T-cell (primary cell): ENCODE data around the gene HGS. TPM values are rescaled to one million over a fixed set of nuclear protein-coding genes. Genes with fewer than 3 reads are reported as not detected.

Experiments used
- ATAC-seq, 4 experiments: fragments of 200-7000 bp in 3 of 4; fragments of 150-1000 bp in 1 of 4; cut with Tn5 transposase; replicated peaks in 1 of 4; 1 replicate in 3 of 4; 2 replicates in 1 of 4; pipeline ENCODE4 v1.10.0; 2021; ENCODE audit warnings: moderate library complexity in 3 of 4, mild to moderate bottlenecking in 2 of 4, moderate number of reproducible peaks in 1 of 4
- CTCF ChIA-PET, 2 donors: fragments of 300-600 bp; sonication (Branson Sonifier 250); formaldehyde crosslinking; loops; one replicate each; lab custom pipeline; 2022; ENCODE audit warnings: antibody characterized with exemption in 2 of 2; lab: Charles Lee
- POLR2A ChIA-PET, 2 donors: fragments of 300-600 bp; sonication (Branson Sonifier 250); formaldehyde crosslinking; loops; one replicate each; lab custom pipeline; 2022; ENCODE audit warnings: antibody characterized with exemption in 2 of 2; lab: Charles Lee
- DNase-seq, 35 experiments: peaks; one replicate each; pipeline versions ENCODE4 v3.0.0 to v3.0.0-alpha.2; 2013 to 2023
- H3K27ac ChIP-seq: one replicate; pipeline ENCODE4 v1.5.1; 2013; ENCODE audit warnings: low read length
- H3K27me3 ChIP-seq, 2 experiments: replicated peaks in 1 of 2; 1 replicate in 1 of 2; 2 replicates in 1 of 2; pipeline versions ENCODE4 v1.6.1 to v1.7.0; 2013; ENCODE audit warnings: low read length in 1 of 2, mixed read lengths in 1 of 2; ENCODE audit not compliant: control insufficient read depth in 2 of 2, insufficient read depth in 2 of 2; ENCODE audit errors: extremely low read depth in 1 of 2
- H3K36me3 ChIP-seq, 2 donors: 1 replicate in 1 of 2; 2 replicates in 1 of 2; pipeline versions ENCODE4 v1.6.1 to v1.7.0; 2013; ENCODE audit warnings: low read length in 1 of 2; ENCODE audit not compliant: control insufficient read depth in 2 of 2, insufficient read depth in 1 of 2; ENCODE audit errors: extremely low read depth in 1 of 2
- H3K4me1 ChIP-seq, 2 experiments: 1 replicate in 1 of 2; 2 replicates in 1 of 2; pipeline versions ENCODE4 v1.6.1 to v1.7.0; 2013; ENCODE audit warnings: low read length in 2 of 2, mixed read lengths in 1 of 2; ENCODE audit not compliant: insufficient read depth in 2 of 2, control insufficient read depth in 1 of 2; ENCODE audit errors: extremely low read depth in 1 of 2
- H3K4me3 ChIP-seq, 2 donors: 1 replicate in 1 of 2; 2 replicates in 1 of 2; pipeline versions ENCODE4 v1.5.1 to v1.7.0; 2013; ENCODE audit warnings: mild to moderate bottlenecking in 2 of 2, low read length in 1 of 2, moderate library complexity in 1 of 2; ENCODE audit not compliant: control insufficient read depth in 1 of 2; ENCODE audit errors: extremely low read depth in 1 of 2
- H3K9me3 ChIP-seq: 2 replicates; pipeline ENCODE4 v1.7.0; 2013
- H3K27ac Mint-ChIP-seq, 2 donors: one replicate each; pipeline ENCODE4 v1.8.0; 2020 to 2021; ENCODE audit warnings: mild to moderate bottlenecking in 2 of 2, mixed read lengths in 2 of 2
- H3K27me3 Mint-ChIP-seq, 2 donors: one replicate each; pipeline ENCODE4 v1.8.0; 2021 to 2022; ENCODE audit warnings: mixed read lengths in 2 of 2
- H3K36me3 Mint-ChIP-seq: one replicate; pipeline ENCODE4 v1.8.0; 2021; ENCODE audit warnings: mixed read lengths
- H3K4me1 Mint-ChIP-seq, 3 donors: one replicate each; pipeline ENCODE4 v1.8.0; 2020 to 2022; ENCODE audit warnings: mixed read lengths in 3 of 3, mild to moderate bottlenecking in 1 of 3
- H3K4me3 Mint-ChIP-seq, 3 donors: one replicate each; pipeline ENCODE4 v1.8.0; 2020 to 2022; ENCODE audit warnings: mild to moderate bottlenecking in 3 of 3, mixed read lengths in 3 of 3, moderate library complexity in 3 of 3
- H3K9me3 Mint-ChIP-seq, 3 donors: one replicate each; pipeline ENCODE4 v1.8.0; 2020 to 2022; ENCODE audit warnings: mixed read lengths in 3 of 3
- WGBS: methylation state at CpG from one replicate; pipeline ENCODE4 v1.1.5; 2013; ENCODE audit warnings: missing lambda C conversion rate; ENCODE audit not compliant: insufficient coverage; 5-methylcytosine and 5-hydroxymethylcytosine counted together
- total RNA-seq, 35 experiments: library from RNA in 6 of 35; stranded (reverse) in 6 of 35; fragments of 120-200 nt in 1 of 35; gene quantifications; one replicate each; pipeline versions ENCODE4 v1.2.1 to v1.2.4 and lab custom pipeline; 2013 to 2026

The HGS gene
- total RNA-seq, 5 donors from 2014 or later (not counting 1 experiment from before 2014, with no cell fraction given): 114 to 205 (median 181) TPM

DNA sequence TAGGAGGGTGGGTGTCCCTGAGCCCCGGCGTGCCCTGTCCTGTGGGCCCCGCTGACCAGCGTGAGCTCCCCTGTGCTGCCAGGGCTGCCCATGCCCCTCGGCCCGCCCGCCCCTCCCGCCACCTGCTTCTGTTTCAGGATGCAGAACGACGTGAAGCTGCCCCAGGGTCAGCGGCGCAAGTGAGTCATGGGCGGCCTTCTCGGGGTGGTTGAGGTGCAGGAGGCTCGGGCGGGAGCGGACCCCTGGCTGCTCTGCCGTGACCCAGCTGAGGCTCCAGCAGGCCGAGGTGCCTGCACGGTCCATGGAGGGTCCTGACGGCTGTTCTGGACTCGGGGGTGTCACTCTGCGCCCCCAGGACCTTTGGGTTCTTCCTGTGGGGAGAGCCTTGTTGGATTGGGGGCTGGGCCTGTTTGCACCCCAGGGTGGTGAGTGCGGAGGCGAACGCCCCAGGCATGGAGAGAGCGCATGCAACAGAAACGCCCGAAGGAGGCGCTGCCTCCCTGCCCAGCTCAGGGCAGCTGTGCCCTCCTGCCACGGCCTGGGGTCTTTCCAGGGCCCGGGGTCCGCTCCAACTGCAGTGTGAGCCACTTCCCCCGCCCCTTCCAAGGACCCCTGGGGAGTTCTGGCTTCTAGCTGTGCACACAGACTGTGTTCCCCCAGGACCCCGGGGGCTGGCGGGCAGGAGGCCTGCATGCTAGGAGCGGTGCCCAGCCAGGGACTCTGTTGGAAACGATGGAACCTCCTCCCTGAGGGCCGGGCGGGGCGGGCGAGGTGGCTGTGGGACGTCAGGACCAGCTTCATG lies 32.3 kb downstream of the HGS start:
- CTCF ChIA-PET: no interaction called here

DNA sequence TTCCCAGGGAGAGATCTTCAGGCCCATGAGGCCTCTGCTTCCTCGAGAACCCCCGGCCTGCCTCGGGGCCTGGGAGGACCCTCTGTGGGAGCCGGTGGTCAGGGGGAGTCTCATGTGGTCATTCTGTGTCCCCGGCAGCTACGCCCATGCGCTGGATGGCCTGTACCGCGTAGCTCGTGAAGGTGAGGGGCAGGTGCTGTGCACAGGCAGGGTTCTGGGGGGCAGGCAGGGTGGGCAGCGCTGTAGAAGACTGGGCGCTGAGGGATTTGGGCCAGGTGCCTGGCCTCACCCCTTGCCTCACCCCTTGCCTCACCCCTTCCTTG lies 32.8 kb downstream of the HGS start:
- ChIA-PET CTCF (no interaction called here), POLR2A (interaction anchor here in 1 of 2 donors (0.6 kb wide), 1 partner anchor 20 kb away, joined by 3 read pairs; no protein-coding TSS in a partner anchor)
- WGBS: 93% methylated on average over 10 of the region's 12 CpGs
- Histone ChIP-seq H3K4me3 (no peak overlapping the region), H3K4me1 (peaks cover 7 to 18% of the 10 kb centered on the region in 2 experiments), H3K27ac (no peak overlapping the region), H3K36me3 (no peaks in the 10 kb centered on the region), H3K9me3 (no peaks in the 10 kb centered on the region), H3K27me3 (no peaks in the 10 kb centered on the region)
- Mint-ChIP-seq H3K36me3 (no peaks in the 10 kb centered on the region), H3K27ac (no peak overlapping the region), H3K4me1 (peaks cover 5 to 7% (median 6%) of the 10 kb centered on the region in 3 donors), H3K27me3 (no peaks in the 10 kb centered on the region), H3K4me3 (no peak overlapping the region), H3K9me3 (no peaks in the 10 kb centered on the region)
- DNase-seq (no peak), ATAC-seq (no peak)

More for the DNA sequence above, 32.3 kb downstream of the HGS start:
- no peak overlapping the region for H3K27ac Mint-ChIP-seq
- peaks cover 0 to 2% of the 10 kb centered on the region in 2 experiments for H3K27me3 ChIP-seq
- ATAC-seq (no peak), DNase-seq (no peak)
- peaks cover 7 to 12% (median 9%) of the 10 kb centered on the region in 3 donors for H3K4me1 Mint-ChIP-seq
- no peaks in the 10 kb centered on the region for H3K9me3 ChIP-seq
- POLR2A ChIA-PET: interaction anchor here in 1 of 2 donors (0.6 kb wide), 1 partner anchor 20 kb away, joined by 3 read pairs; no protein-coding TSS in a partner anchor
- 94% methylated on average over 39 of the region's 43 CpGs for WGBS
- peaks cover 11 to 24% of the 10 kb centered on the region in 2 experiments for H3K4me1 ChIP-seq
- H3K4me3 ChIP-seq: no peak overlapping the region
- H3K36me3 Mint-ChIP-seq: no peaks in the 10 kb centered on the region
- no peak overlapping the region for H3K27ac ChIP-seq
- no peak overlapping the region for H3K4me3 Mint-ChIP-seq
- H3K36me3 ChIP-seq: no peaks in the 10 kb centered on the region
- H3K27me3 Mint-ChIP-seq: no peaks in the 10 kb centered on the region
- H3K9me3 Mint-ChIP-seq: no peaks in the 10 kb centered on the region

DNA sequence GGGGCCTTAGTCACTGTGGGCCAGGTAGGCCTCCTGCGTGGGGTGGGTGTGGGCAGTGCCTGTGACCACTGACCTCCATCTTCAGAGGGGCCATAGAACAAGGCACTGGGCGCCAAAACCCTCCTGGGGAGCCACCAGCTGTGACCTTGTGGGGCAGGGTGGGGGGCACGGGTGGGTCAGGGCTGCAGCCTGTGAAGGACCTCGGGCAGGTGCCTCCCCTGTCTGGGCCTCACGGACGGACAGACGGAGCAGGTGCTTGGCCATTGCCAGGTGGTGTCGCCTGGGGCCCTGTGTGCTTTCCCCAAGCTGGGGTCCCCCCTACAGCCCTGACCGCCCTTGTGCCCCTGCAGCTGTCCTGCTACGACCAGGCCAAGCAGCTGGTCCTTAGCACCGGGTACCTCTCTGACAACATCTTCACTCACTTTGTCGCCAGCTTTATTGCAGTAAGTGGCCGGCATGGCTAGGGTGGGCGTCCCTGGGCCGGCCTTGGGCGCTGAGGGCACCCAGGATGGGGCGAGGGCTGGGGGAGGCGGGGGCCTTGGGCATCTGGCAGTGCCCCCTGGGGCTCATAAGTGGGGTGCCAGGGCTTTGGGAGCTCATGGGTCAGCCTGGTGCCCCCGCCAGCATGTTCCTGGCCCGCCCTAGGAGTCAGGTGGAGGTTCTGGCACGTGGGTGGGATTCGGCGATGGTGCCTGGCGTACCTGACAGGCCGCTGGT lies 33.4 kb downstream of the HGS start:
- no peak overlapping the region for H3K27ac Mint-ChIP-seq
- CTCF ChIA-PET: no interaction called here
- H3K9me3 ChIP-seq: no peaks in the 10 kb centered on the region
- H3K9me3 Mint-ChIP-seq: no peaks in the 10 kb centered on the region
- no peak overlapping the region for H3K4me3 ChIP-seq
- H3K36me3 Mint-ChIP-seq: no peaks in the 10 kb centered on the region
- peaks cover 0 to under 1% of the 10 kb centered on the region in 2 experiments for H3K27me3 ChIP-seq
- 95% methylated on average over 24 of the region's 25 CpGs for WGBS
- DNase-seq (no peak), ATAC-seq (no peak)
- H3K36me3 ChIP-seq: no peaks in the 10 kb centered on the region
- H3K27ac ChIP-seq: no peak overlapping the region
- H3K4me3 Mint-ChIP-seq: no peak overlapping the region
- POLR2A ChIA-PET: no interaction called here
- H3K4me1 Mint-ChIP-seq: peaks cover 5 to 6% (median 6%) of the 10 kb centered on the region in 3 donors
- H3K27me3 Mint-ChIP-seq: no peaks in the 10 kb centered on the region
- peaks cover 7 to 18% of the 10 kb centered on the region in 2 experiments for H3K4me1 ChIP-seq

DNA sequence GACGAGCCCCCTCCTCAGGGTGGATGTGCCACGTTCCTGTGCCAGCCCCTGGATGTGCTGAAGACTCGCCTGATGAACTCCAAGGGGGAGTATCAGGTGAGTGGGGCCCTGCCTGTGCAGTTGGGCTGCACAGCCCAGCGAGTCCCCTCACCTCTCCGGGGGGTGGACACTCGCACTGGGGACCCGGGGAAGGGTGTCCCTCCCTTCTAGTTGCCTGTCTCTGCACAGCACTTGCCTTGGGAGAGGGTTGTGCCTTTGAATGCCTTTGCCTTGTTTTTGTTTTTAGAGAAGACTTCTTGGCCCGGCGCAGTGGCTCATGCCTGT lies 33.9 kb downstream of the HGS start:
- Mint-ChIP-seq H3K4me1 (peaks cover 4 to 5% (median 4%) of the 10 kb centered on the region in 3 donors), H3K9me3 (no peaks in the 10 kb centered on the region), H3K27ac (no peak overlapping the region), H3K36me3 (no peaks in the 10 kb centered on the region), H3K27me3 (no peaks in the 10 kb centered on the region), H3K4me3 (no peak overlapping the region)
- Histone ChIP-seq H3K27ac (no peak overlapping the region), H3K27me3 (peaks cover 0 to 6% of the 10 kb centered on the region in 2 experiments), H3K4me3 (no peak overlapping the region), H3K36me3 (no peaks in the 10 kb centered on the region), H3K9me3 (no peaks in the 10 kb centered on the region), H3K4me1 (peaks cover 5 to 15% of the 10 kb centered on the region in 2 experiments)
- CTCF ChIA-PET: no interaction called here
- WGBS: 96% methylated on average over 8 of the region's 9 CpGs
- ATAC-seq: no peak
- DNase-seq: no peak
- POLR2A ChIA-PET: no interaction called here

DNA sequence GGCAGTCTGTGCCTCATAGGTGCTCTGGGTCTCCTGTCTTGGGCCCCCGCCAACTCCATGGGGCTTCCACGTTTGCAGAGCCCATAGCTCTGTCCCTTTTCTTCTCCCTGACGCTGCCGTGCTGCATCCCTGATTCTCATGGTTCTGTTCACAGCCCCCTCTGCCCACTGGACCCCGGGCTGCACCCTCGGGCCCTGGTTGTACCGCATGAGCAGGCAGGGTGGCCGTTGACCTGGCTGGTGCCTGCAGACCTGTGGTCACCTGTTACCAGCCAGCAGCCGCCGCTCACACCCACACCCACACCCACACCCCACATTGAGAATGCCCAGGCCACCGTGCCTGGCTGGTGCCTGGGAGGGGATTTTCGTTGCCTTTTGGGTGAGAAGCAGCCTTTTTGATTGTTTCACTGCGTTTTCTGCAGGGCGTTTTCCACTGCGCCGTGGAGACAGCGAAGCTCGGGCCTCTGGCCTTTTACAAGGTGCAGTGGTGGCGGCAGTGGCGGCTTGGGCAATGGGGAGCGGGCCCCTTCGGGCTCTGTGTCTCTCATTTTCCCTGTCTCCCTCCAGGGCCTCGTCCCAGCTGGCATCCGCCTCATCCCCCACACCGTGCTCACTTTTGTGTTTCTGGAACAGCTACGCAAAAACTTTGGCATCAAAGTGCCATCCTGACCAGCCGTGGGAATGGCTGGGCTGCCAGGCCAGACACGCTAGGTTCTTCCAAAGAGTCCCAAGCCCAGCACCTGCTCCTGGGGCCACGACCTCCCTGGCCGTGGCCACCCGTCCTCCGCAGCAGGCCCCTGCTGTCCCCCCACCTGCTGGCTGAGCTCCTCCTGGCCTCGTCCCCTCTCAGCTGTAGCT lies 35.8 kb downstream of the HGS start:
- no peak overlapping the region for H3K27ac Mint-ChIP-seq

More for the DNA sequence above, 35.8 kb downstream of the HGS start:
- Histone ChIP-seq H3K27ac (no peak overlapping the region), H3K4me1 (no peaks in the 10 kb centered on the region), H3K4me3 (no peak overlapping the region), H3K27me3 (peaks cover 2 to 15% of the 10 kb centered on the region in 2 experiments), H3K9me3 (no peaks in the 10 kb centered on the region), H3K36me3 (no peaks in the 10 kb centered on the region)
- DNase-seq (no peak), ATAC-seq (no peak)
- no peaks in the 10 kb centered on the region for H3K36me3 Mint-ChIP-seq
- POLR2A ChIA-PET: no interaction called here
- no peaks in the 10 kb centered on the region for H3K9me3 Mint-ChIP-seq
- H3K4me3 Mint-ChIP-seq: no peak overlapping the region
- CTCF ChIA-PET: no interaction called here
- peaks cover 0 to 7% of the 10 kb centered on the region in 2 donors for H3K27me3 Mint-ChIP-seq
- H3K4me1 Mint-ChIP-seq: no peaks in the 10 kb centered on the region
- WGBS: 96% methylated on average over 23 of the region's 33 CpGs
